Left renal cortex interstitium (tissue), 4 donors: ENCODE results near the gene PTPA. TPM values are rescaled to one million over a fixed set of nuclear protein-coding genes. Genes with fewer than 3 reads are reported as not detected.
"Not testable (repeated sequence)": the region's sequence is repeated elsewhere in the genome, so short reads cannot be mapped to it uniquely, and the experiment has no call there.

Experiments used
- DNase-seq, 4 donors: peaks; one replicate each; pipeline ENCODE4 v3.0.0-alpha.2; 2013; ENCODE audit warnings: low read depth in 4 of 4, low spot score in 2 of 4, missing footprints in 1 of 4
- polyA plus RNA-seq, 4 donors: library from polyadenylated mRNA; unstranded; fragments of 120-200 nt; gene quantifications; one replicate each; pipeline ENCODE4 v1.2.1, GENCODE V29; 2013; ENCODE audit not compliant: insufficient read length in 4 of 4

Gene PTPA
- polyA plus RNA-seq, 4 donors: 112 to 138 (median 123) TPM

DNA sequence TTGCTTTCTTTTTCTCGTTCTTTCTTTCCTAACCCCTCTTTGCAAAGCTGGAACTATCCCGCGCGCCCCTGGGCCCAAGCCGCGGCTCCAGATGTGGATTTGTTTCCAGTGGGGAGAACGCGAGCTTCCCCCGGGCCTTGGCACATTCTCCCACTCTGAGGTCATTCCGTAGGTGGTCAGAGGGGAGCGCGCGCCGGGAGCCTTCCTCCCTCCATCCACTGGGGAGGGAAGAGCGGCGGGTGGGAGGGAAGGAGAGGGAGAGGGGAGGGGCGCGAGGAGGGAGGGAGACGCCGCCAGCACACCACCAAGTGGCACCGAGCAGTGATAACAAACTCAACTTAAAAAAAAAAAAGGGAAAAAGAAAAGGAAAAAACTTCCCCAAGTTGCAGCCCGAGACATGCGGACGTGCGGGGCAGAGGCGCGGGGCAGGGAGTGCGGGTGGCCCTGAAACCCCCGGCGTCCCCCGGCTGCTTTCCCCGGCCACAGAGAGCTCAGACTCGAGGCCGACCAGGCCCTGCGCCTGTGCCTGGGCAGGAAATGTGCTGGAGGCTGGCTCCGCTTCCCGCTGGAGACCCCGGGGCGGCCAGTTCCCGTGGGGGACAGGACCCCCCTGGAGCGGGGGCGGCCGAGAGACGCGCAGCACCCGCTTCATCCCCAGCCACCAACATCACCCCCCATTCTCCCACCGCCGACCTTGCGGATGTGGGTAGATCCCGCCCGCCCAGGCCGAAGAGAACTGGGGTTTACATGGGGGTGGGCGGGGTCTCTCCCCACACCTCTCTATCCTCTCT lies 63.7 kb downstream of the PTPA start:
- no peak for DNase-seq

DNA sequence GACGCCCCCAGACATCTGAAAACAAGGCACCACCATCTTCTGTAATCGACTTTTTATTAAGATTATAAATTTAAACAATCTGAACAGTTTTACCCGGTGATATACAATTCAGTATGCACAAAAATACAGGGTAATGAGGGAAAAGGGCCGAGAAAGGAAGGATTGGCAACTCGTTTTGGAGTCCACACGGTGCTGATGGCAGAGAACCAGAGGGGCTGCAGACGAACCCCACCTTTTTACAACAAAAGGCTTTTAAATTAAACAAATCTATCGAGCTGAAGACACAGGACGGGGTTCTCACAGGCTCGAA lies 64.3 kb downstream of the PTPA start:
- DNase-seq: no peak

DNA sequence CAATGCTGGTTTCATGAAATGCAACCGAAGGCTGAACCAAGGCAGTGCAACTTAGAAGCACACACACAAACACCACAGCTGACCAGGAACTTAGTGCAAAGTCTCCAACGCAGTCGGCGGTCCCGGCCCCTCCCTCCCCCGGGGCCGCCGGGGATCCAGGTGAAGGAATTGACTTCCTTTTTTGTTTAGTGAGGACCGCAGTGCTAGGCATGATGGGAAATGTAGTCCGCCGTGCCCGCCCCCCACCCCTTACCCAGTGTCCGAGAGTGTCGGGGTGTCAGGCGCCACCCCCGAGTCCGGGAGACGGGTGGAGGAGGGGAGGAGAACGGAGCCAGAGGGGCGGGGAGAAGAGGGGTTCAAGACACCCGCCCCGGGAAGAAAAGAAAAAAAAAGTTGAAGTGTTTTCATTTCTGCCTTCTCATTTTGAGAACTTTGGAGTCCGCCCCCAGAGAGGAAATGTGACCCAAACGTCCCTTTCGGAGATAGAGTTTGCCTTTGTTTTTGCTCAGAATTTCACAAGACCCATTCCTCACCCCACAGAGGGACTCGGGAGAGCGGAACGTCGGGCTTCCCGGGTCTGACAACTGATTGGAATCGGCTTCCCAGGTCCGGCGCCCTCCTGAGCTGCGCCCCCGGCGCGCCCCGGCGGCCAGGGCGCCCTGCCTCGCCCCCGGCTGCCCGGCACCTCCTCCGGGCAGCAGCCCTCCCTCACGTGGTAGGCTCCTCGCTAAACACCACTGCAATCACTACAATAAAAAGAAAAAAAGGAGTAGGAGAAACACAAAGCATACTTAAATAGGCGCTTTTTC lies 64.8 kb downstream of the PTPA start:
- peak in 2 of 4 donors; percentile 86 to 88 for DNase-seq

DNA sequence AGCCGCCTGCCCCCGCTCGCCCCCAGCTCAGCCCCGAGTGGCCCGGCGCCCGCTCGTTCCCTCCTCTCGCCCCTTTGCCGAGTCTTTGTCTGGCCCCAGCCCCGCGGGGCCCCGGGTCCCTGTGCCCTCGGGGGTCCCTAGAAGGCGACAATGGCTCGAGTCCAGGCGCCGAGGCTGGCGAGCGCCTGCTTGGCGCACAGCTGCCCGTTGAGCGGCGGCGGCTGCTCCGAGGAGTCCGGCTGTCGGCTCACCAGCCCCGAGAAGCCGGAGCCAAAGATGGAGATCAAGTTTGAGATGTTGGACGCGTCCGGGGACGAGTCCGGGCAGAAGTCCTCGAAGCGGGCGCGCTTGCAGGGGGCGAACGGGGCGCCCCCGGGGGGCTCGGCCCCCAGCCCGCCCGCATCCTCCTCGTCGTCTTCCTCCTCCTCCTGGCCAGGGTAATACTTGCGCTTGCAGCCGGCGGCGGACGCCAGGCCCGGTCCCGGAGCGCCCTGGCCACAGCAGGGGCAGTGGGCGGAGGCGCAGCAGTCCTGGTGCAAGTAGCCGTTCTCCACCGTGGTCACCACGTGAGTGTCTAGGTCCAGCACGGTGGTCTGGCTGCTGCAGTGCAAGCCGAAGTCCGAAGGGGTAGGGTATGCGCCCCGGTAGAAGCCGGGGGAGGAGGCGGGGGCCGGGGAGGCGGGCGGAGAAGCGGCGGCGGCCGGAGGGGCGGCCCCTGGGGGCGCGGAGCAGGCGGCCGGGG lies 65.7 kb downstream of the PTPA start:
- no peak for DNase-seq

DNA sequence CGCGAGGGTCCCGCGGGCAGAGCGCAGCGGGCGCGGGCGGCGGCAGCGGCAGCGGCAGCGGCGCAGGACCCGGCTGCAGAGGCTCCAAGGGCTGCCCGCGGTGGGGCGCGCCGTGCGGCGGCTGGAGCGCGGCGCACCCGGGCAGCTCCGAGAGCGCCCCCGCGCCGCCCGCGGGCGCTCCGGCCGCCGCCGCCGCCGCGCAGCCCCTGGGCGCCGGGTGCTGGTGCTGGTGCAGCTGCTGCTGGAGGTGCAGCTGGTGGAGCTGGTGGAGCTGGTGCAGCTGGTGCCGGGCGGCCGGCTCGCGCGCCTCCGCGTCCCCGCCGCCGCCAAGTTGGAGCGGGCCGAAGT lies 66.2 kb downstream of the PTPA start:
- no peak for DNase-seq

DNA sequence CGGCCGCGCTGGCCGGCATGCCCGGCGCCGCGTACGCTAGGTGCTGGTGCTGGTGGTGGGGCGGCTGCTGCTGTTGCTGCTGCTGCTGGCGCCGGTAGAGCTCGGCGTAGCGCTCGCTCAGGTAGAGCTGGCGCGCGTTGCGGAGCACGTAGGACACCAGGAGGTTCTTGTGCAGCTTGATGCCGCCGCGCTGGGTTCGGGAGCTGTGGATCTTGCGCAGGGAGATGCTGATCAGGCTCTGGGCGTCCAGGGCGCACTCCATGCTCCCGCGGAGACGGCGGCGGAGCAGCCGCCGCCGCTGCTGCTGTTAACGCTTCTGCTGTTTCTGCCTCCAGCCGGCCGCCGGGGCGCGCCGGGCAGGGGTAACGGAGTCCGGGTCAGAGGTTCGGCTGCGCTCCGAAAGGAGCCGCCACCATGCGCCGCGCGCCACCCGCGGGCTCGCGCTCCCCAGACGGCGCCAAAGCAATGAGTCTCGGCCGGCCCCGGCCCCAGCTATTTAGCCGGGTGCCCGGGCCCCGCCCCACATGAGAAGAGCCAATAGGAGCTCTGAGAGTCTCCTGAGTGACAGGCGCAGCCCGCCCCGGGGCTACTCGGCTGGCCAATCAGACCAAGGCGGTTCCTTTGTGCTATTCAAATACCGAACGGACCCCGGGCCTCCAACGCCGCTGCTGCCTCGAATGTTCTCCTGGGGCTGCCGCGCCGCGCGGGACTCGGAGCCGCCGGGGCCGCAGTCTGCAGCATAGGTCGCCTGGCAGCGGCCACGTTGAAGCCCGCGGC lies 66.8 kb downstream of the PTPA start, which contains the start of gene IER5L:
IER5L (minus strand) TSS at position 471 of the 777 bp plus-strand sequence; CDS start at position 262, 209 bp downstream.
- DNase-seq: peak in 3 of 4 donors; percentile 82 to 91 (median 91)

DNA sequence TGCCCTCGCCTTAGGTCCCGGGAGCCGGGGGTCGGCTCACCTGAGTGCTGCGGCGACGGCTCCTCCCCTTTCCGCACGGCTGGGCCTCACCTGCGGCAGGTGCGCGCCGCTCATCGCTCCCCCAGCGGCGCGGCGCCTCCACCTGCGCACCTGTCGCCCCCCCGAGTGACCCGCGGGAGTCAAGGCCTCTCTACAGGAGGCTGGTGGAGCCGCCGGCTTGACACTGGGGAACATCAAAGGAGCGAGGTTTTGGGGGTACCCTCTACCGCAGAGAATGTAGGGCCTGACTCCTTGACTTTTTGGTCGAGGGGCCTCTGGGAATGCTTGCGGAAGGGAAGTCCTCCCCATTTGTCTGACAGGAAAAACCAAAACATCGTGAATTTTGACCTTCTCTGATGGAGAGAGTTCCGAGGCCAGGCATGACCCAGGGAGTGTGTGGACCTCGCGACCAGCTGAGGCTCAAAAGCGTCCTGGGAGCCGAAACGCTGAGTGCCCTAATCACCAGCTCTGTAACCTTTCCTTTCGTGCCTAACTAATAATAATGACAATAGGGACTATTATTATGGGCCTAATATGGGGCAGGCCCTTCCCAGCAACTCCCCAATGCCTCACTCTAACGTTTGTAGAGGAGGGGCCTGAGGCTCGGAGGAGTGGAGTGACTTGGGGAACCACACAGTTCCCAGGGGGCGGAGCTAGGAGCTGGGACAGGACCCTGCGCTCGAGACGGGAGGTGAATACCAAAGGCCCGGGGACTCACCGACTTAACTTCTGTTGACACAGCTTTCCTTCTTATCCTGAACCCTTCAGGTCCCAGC lies 67.6 kb downstream of the PTPA start:
- DNase-seq: no peak

DNA sequence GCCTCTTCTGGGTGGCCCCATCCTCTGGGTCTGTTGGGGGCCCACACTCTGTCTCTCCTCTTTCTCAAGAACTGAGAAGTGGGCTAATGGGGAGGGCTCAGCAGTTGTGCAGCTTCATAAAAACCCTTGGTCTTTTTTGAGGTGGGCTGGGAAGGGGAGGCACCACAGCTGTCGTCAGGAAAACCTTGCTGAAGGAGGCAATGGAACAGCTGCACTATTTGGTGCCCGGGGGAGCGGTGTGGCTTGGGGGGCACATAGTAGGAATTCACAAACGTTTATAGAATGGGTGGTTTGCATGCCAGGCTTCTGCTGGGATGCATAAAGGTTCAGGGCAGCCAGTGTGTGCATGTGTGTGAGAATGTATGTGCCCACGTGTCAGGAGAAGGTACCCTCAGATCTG lies 70.0 kb downstream of the PTPA start:
- DNase-seq: no peak

DNA sequence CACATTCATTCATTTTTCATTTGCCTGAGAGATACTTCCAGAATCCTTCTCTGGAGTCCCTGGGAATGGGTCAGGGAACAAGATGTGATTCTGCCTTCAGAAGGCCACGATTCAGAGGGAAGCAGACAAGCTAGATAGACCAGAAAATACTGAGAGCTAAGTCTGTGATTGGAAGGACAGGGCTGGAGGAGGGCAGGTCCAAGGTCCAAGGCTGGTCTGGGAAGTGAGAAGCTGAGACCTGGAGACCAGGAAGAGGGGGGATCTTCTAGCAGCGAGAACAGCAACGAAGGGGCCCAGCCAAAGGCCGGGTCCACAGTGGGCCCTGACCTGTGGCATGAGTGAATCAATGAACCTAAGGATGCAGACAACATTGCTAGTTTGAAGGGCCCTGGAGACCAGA lies 70.9 kb downstream of the PTPA start:
- DNase-seq: no peak

DNA sequence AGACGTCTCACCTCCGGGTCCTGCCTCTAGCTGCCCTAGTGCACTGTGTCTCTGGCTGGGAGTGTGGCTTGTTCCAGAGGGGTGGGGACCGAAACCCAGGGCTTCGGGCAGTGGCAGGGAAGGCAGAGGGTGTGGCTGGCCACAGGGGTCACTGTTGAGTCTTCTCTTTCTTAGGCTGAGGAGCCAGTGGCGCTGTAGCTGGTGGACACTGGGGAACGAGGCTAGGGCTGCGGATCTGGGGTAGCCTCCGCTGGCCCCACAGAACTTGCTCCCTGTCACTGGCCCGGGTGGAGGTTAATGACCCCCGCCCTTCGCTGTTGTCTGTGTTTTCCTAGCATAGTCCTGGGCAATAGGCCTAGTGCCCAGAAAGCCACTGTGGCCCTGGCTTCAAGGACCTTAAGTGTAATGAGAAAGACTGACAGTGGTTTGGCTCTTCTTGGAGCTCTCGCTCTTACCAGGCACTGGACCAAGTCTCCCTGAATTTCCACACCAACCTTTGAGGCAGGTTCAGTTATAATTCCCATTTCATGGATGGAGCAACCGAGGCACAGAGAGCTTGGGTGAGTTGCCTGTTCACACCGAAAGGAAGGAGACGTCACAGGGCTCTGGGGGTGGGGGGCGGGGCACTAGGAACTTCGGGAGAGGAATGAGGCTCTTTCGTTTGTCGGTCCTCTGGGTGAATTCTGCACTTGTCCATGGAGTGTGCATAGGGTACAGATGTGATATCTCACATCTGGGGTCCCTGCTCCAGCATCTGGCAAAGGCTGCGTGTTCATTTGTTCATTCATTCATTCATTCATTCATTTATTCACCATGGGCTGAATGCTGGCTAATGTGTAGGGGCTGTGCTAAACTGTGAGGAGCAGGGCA lies 71.6 kb downstream of the PTPA start:
- no peak for DNase-seq

DNA sequence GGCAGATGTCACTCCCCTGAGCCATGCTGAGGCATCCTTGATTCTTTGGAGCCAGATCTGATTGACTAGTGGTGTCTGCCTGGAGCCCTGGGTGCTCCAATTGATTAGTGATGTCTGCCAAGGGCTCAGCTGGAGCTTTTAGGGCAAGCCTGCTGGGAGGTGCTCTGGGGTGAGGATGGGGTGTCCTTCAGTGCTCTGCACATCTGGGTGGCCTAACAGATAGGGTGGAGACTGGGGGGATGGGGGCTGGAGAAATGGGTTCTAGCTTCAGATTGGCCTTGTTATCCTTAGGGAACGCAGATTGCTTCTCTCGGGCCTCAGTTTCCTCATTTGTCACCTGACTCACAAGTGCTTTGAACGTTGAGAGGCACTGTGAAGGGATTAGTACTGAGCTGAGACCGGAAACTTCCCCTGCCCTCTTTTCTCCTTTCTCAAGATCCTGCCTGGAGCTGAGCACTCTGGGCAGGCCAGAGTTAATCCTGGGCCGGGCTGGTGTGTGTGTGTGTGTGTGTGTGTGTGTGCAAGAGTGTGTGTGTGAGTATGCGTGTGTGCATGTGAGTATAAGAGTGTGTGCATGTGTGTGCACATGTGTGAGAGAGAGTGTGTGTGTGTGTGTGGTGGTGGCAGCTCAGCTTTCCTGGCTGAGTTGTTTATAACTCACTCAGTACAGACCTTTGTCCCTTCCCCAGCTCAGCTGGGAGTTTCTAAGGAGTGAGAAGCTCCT lies 72.4 kb downstream of the PTPA start:
- no peak for DNase-seq

DNA sequence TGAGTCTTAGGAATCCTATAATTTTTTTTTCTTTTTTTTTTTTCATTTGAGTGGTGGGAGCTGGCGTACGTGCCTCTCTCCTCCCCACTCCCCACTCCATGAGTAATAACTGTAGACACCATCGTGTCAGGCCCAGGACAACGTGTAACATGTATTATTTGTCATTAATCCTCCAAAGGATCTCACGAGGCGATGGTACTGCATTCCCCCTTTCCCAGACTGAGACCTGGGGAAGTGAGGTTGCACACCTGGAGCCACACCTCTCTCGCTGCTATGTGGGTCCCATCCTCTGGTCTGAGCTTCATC lies 73.0 kb downstream of the PTPA start:
- no peak for DNase-seq

DNA sequence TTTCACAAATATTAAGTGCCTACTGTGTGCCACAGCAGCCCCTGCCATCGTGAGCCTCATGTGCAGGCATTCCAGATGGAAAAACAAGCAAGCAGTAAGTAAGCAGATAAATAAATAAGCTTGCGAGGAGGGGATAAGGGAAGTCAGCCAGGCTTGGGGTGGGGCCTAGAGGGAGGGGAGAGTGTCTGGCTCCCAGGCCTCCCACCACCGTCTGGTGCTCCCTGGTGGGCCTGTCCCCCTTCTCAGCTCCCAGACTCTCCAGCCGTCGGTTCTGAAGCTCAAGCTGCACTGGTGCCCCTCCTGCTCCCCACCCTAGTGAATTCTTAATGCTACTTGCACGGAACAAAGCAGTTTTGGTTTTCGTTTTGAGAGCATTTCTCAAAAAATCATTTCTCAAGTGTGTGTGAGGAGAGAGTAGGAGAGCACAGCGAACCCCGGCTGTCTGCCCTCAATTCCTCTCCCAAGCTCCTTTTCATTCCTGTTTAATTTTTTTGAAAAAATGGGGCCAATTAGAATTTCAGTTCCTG lies 73.4 kb downstream of the PTPA start:
- DNase-seq: no peak

DNA sequence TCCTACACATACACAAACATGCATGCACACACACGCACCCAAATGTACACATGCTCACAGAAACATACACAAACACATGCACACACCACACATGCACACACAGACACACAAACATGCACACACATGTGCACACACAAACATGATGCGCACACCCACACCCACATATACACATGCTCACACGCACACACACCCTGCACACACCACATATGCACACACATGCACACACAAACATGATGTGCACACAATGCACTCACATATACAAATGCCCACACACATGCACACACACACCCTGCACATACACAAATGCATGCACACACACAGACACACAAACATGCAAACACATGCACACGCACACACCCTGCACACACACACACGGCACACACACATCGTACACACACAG lies 74.2 kb downstream of the PTPA start:
- no peak for DNase-seq

DNA sequence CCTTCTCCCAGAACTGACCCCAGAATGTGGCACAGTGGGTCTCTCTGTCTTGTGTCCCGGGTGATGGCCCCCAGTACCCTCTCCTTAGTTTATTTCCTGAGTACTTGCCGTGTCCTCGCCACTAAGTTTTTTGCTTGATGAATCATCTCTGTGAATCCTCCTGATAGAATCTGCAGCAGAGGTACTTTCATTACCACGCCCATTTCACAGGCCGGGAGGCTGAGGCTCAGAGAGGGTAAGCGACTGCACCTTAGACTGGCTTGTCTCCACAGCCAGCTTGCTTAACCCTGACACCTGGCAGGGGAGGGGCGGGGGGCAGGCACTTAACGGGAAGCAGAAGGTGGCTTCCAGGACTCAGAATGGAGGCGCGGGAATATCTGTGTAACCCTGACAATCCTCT lies 74.8 kb downstream of the PTPA start:
- DNase-seq: no peak

DNA sequence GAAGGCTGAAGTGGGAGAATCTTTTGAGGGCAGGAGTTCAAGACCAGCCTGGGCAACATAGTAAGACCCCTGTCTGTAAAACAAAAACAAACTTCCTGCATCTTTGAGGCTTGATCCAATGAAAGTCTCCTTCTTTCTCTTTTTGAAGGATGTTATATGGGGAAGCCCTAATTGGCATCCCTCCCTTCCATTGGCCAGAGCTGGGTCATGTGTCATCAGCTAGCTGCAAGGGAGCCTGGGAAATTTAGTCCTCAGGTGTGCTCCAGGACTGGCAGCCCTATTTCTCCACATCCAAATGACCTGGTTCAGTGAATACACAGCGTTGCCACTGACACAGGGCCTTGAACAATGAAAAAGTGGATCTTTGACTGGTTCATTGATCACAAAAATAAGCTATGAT lies 75.8 kb downstream of the PTPA start:
- DNase-seq: no peak

DNA sequence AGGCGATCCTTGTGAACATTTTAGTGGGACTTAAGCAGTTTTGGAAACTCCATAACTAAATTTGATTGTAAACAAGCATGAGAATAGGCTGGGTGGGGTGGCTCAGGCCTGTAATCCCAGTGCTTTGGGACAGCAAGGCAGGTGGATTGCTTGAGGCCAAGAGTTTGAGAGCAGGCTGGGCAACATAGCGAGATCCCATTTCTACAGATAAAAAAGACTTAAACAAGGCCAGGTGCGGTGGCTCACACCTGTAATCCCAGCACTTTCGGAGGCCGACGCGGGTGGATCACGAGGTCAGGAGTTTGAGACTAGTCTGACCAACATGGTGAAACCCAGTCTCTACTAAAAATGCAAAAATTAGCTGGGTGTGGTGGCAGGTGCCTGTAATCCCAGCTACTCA lies 78.8 kb downstream of the PTPA start:
- DNase-seq: not testable (repeated sequence)

DNA sequence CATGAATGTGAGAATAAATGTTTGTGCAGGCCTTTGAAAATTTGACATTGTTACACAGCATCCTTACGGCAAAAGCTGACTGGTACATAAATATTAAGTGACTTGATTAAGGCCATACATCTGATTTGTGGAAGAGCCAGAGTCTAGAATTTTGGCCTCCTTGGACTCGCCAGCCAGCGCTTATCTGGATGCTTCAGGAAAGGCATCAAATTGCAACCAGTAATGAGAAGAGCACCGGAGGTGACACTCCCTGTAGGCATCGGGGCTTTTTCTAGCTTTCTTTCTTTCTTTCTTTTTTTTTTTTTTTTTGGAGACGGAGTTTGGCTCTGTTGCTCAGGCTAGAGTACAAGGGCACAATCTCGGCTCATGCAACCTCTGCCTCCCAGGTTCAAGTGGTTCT lies 80.0 kb downstream of the PTPA start:
- DNase-seq: no peak
